Smooth muscle cell (in vitro differentiated cells): ENCODE data around the gene PDGFD. TPM values are rescaled to one million over a fixed set of nuclear protein-coding genes. Genes with fewer than 3 reads are reported as not detected.

ENCODE experiments used
- DNase-seq: peaks from one replicate; lab custom pipeline; 2025; ENCODE audit not compliant: unreplicated experiment; lab: John Stamatoyannopoulos, UW
- H2AFZ ChIP-seq: fragments of 200-600 bp; sonication (generic); 2 replicates; pipeline ENCODE4 v1.6.0; 2016; ENCODE audit warnings: antibody characterized with exemption, low read depth, mild to moderate bottlenecking
- H3F3A ChIP-seq: fragments of 200-600 bp; sonication (generic); 2 replicates; pipeline ENCODE4 v1.6.0; 2017; ENCODE audit warnings: antibody characterized with exemption, low read depth
- H3K27ac ChIP-seq: fragments of 200-600 bp; sonication (generic); 2 replicates; pipeline ENCODE4 v1.5.1; 2016; ENCODE audit warnings: low read depth, mild to moderate bottlenecking
- H3K27me3 ChIP-seq: fragments of 200-600 bp; sonication (generic); 2 replicates; pipeline ENCODE4 v1.6.1; 2016; ENCODE audit warnings: low read depth, mild to moderate bottlenecking
- H3K36me3 ChIP-seq: fragments of 200-600 bp; sonication (generic); 2 replicates; pipeline ENCODE4 v1.5.1; 2016; ENCODE audit warnings: low read depth
- H3K4me1 ChIP-seq: fragments of 200-600 bp; sonication (generic); 2 replicates; pipeline ENCODE4 v1.5.1; 2016; ENCODE audit warnings: low read depth
- H3K4me2 ChIP-seq: fragments of 200-600 bp; sonication (generic); 2 replicates; pipeline ENCODE4 v1.6.0; 2016; ENCODE audit warnings: mild to moderate bottlenecking
- H3K4me3 ChIP-seq: fragments of 200-600 bp; sonication (generic); 2 replicates; pipeline ENCODE4 v1.5.1; 2016; ENCODE audit warnings: mild to moderate bottlenecking
- H3K79me2 ChIP-seq: fragments of 200-600 bp; sonication (generic); 2 replicates; pipeline ENCODE4 v1.6.0; 2016; ENCODE audit warnings: low read depth, mild to moderate bottlenecking
- H3K9ac ChIP-seq: fragments of 200-600 bp; sonication (generic); 2 replicates; pipeline ENCODE4 v1.6.0; 2016; ENCODE audit warnings: low read depth
- H3K9me3 ChIP-seq: fragments of 200-600 bp; sonication (generic); replicated peaks from 2 replicates; pipeline ENCODE4 v1.5.1; 2016; ENCODE audit warnings: low read depth
- H4K20me1 ChIP-seq: fragments of 200-600 bp; sonication (generic); 2 replicates; pipeline ENCODE4 v1.6.0; 2016; ENCODE audit warnings: low read depth
- WGBS: methylation state at CpG from one replicate; pipeline ENCODE4 v1.1.7; 2016; ENCODE audit warnings: low lambda C conversion rate; 5-methylcytosine and 5-hydroxymethylcytosine counted together
- polyA plus RNA-seq: library from polyadenylated mRNA; unstranded; fragments of >200 nt; fragmentation: Nextera tagmentation; extraction: Ambion mirVana; gene quantifications from 2 replicates; pipeline ENCODE4 v1.2.1, GENCODE V29; 2016
- total RNA-seq: library from RNA; depleted of rRNA; stranded (reverse); fragments of >200 nt; gene quantifications from 2 replicates; pipeline ENCODE4 v1.2.3, GENCODE V29; 2014
- TF ChIP-seq, protein P1 (sequence below): fragments of 200-600 bp; sonication (generic); IDR thresholded peaks from 2 replicates; pipeline ENCODE4 v1.5.1; 2017; ENCODE audit warnings: borderline replicate concordance, mild to moderate bottlenecking, antibody characterized with exemption; ENCODE audit not compliant: insufficient read depth, poor library complexity, severe bottlenecking

Gene PDGFD
- total and polyA plus RNA-seq, 2 experiments from 2014 or later: 1.5 to 10.0 TPM

GRCh38 chr11:104060004-104060794 is 103.7 kb downstream of the PDGFD start:
- DNase-seq: no peak
- TF ChIP-seq, protein P1, sequence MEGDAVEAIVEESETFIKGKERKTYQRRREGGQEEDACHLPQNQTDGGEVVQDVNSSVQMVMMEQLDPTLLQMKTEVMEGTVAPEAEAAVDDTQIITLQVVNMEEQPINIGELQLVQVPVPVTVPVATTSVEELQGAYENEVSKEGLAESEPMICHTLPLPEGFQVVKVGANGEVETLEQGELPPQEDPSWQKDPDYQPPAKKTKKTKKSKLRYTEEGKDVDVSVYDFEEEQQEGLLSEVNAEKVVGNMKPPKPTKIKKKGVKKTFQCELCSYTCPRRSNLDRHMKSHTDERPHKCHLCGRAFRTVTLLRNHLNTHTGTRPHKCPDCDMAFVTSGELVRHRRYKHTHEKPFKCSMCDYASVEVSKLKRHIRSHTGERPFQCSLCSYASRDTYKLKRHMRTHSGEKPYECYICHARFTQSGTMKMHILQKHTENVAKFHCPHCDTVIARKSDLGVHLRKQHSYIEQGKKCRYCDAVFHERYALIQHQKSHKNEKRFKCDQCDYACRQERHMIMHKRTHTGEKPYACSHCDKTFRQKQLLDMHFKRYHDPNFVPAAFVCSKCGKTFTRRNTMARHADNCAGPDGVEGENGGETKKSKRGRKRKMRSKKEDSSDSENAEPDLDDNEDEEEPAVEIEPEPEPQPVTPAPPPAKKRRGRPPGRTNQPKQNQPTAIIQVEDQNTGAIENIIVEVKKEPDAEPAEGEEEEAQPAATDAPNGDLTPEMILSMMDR: no peak
- Histone ChIP-seq H3K9ac (no peak overlapping the region), H3K4me2 (no peak overlapping the region), H4K20me1 (no peaks in the 10 kb centered on the region), H3K4me3 (no peak overlapping the region), H3K9me3 (no peaks in the 10 kb centered on the region), H3K27me3 (no peaks in the 10 kb centered on the region), H3K27ac (no peak overlapping the region), H2AFZ (no peak overlapping the region), H3K4me1 (no peaks in the 10 kb centered on the region), H3K79me2 (no peaks in the 10 kb centered on the region), H3K36me3 (no peaks in the 10 kb centered on the region), H3F3A (no peaks in the 10 kb centered on the region)
- WGBS: 93% methylated on average over 3 of the region's 3 CpGs

- H3K4me2 ChIP-seq: no peak overlapping the region
- H3K9me3 ChIP-seq: no peaks in the 10 kb centered on the region
- no peaks in the 10 kb centered on the region for H3F3A ChIP-seq
- 97% methylated on average over 4 of the region's 4 CpGs for WGBS
- DNase-seq: no peak
- TF ChIP-seq, protein P1: no peak
- H3K36me3 ChIP-seq: no peaks in the 10 kb centered on the region
- no peaks in the 10 kb centered on the region for H4K20me1 ChIP-seq
- H2AFZ ChIP-seq: no peak overlapping the region
- H3K9ac ChIP-seq: no peak overlapping the region
- H3K4me1 ChIP-seq: no peaks in the 10 kb centered on the region
- H3K79me2 ChIP-seq: no peaks in the 10 kb centered on the region
- H3K27me3 ChIP-seq: no peaks in the 10 kb centered on the region
- H3K27ac ChIP-seq: no peak overlapping the region
- H3K4me3 ChIP-seq: no peak overlapping the region
Measured at GRCh38 chr11:104058680-104059079, 105.3 kb downstream of the PDGFD start.

- no peaks in the 10 kb centered on the region for H3K36me3 ChIP-seq
- no peak for DNase-seq
- H3K4me1 ChIP-seq: no peaks in the 10 kb centered on the region
- H3K9me3 ChIP-seq: no peaks in the 10 kb centered on the region
- no peak overlapping the region for H3K27ac ChIP-seq
- TF ChIP-seq, protein P1: no peak
- 94% methylated on average over 5 of the region's 5 CpGs for WGBS
- H4K20me1 ChIP-seq: no peaks in the 10 kb centered on the region
- H3K79me2 ChIP-seq: no peaks in the 10 kb centered on the region
- no peak overlapping the region for H3K4me2 ChIP-seq
- H3K9ac ChIP-seq: no peak overlapping the region
- H3F3A ChIP-seq: no peaks in the 10 kb centered on the region
- no peak overlapping the region for H3K4me3 ChIP-seq
- no peaks in the 10 kb centered on the region for H3K27me3 ChIP-seq
- H2AFZ ChIP-seq: no peak overlapping the region
Measured at GRCh38 chr11:104057908-104058307, 106.0 kb downstream of the PDGFD start.

GRCh38 chr11:104055596-104055995 is 108.4 kb downstream of the PDGFD start:
- no peaks in the 10 kb centered on the region for H3K9me3 ChIP-seq
- H3F3A ChIP-seq: no peaks in the 10 kb centered on the region
- no peak for DNase-seq
- no peak overlapping the region for H3K9ac ChIP-seq
- no peak overlapping the region for H2AFZ ChIP-seq
- no peaks in the 10 kb centered on the region for H3K79me2 ChIP-seq
- no peaks in the 10 kb centered on the region for H3K27me3 ChIP-seq
- H3K4me1 ChIP-seq: no peaks in the 10 kb centered on the region
- H3K4me3 ChIP-seq: no peak overlapping the region
- no peaks in the 10 kb centered on the region for H4K20me1 ChIP-seq
- TF ChIP-seq, protein P1: no peak
- no peak overlapping the region for H3K27ac ChIP-seq
- H3K36me3 ChIP-seq: no peaks in the 10 kb centered on the region
- H3K4me2 ChIP-seq: no peak overlapping the region
- 100% methylated on average over 1 of the region's 1 CpG for WGBS
